Fibroblast of lung (primary cell): ENCODE data around the gene GALNT17. TPM values are rescaled to one million over a fixed set of nuclear protein-coding genes. Genes with fewer than 3 reads are reported as not detected.

Experiments used
- DNase-seq, 2 donors: peaks; one replicate each; pipeline versions ENCODE4 v3.0.0 to v3.0.0-alpha.2; 2010; ENCODE audit warnings: low read depth in 2 of 2
- H2AFZ ChIP-seq: 2 replicates; pipeline ENCODE4 v1.5.1; 2012; ENCODE audit warnings: low read length, control low read depth, inconsistent platforms
- H3K27ac ChIP-seq: 2 replicates; pipeline ENCODE4 v1.5.1; 2011; ENCODE audit warnings: low read length, control low read depth; ENCODE audit not compliant: insufficient read depth
- H3K27me3 ChIP-seq: 2 replicates; pipeline ENCODE4 v1.5.1; 2011; ENCODE audit warnings: mild to moderate bottlenecking, low read length; ENCODE audit not compliant: control insufficient read depth, insufficient read depth
- H3K36me3 ChIP-seq: 2 replicates; pipeline ENCODE4 v1.5.1; 2011; ENCODE audit warnings: low read length; ENCODE audit not compliant: control insufficient read depth, insufficient read depth
- H3K4me1 ChIP-seq: 2 replicates; pipeline ENCODE4 v1.5.1; 2011; ENCODE audit warnings: low read length; ENCODE audit not compliant: control insufficient read depth, insufficient read depth; ENCODE audit errors: extremely low read depth
- H3K4me2 ChIP-seq: 2 replicates; pipeline ENCODE4 v1.5.1; 2011; ENCODE audit warnings: low read length, control low read depth; ENCODE audit not compliant: insufficient read depth; ENCODE audit errors: extremely low read depth
- H3K4me3 ChIP-seq, 4 experiments: fragments of 200-600 bp in 1 of 4; sonication (generic) in 1 of 4; replicated peaks in 1 of 4; 2 replicates each; pipeline ENCODE4 v1.5.1; 2011 to 2016; ENCODE audit warnings: low read length in 4 of 4, low read depth in 3 of 4, mild to moderate bottlenecking in 3 of 4, control low read depth in 2 of 4, inconsistent platforms in 1 of 4, mixed read lengths in 1 of 4; ENCODE audit not compliant: insufficient read depth in 1 of 4; ENCODE audit errors: control extremely low read depth in 1 of 4
- H3K79me2 ChIP-seq: 2 replicates; pipeline ENCODE4 v1.5.1; 2012; ENCODE audit warnings: mild to moderate bottlenecking, low read length, inconsistent platforms; ENCODE audit not compliant: control insufficient read depth, insufficient read depth
- H3K9ac ChIP-seq: 2 replicates; pipeline ENCODE4 v1.5.1; 2011; ENCODE audit warnings: mild to moderate bottlenecking, low read length, control low read depth; ENCODE audit not compliant: insufficient read depth
- H3K9me3 ChIP-seq: 2 replicates; pipeline ENCODE4 v1.5.1; 2012; ENCODE audit warnings: low read depth, low read length; ENCODE audit not compliant: control insufficient read depth, insufficient read depth
- H4K20me1 ChIP-seq: 2 replicates; pipeline ENCODE4 v1.5.1; 2011; ENCODE audit warnings: low read length; ENCODE audit not compliant: control insufficient read depth, insufficient read depth; ENCODE audit errors: extremely low read depth
- CTCF ChIP-seq, 2 donors: IDR thresholded peaks in 1 of 2; conservative IDR thresholded peaks in 1 of 2; 1 replicate in 1 of 2; 2 replicates in 1 of 2; pipeline ENCODE4 v1.5.1; 2011 to 2012; ENCODE audit warnings: low read length in 2 of 2, control low read depth in 1 of 2, inconsistent platforms in 1 of 2, low read depth in 1 of 2, mild to moderate bottlenecking in 1 of 2
- EZH2 ChIP-seq: IDR thresholded peaks from 2 replicates; pipeline ENCODE4 v1.5.1; 2012; ENCODE audit warnings: low read length, control low read depth, mild to moderate bottlenecking; ENCODE audit errors: missing control alignments
- polyA plus RNA-seq, 2 donors: library from polyadenylated mRNA; depleted of rRNA in 1 of 2; stranded (reverse) in 1 of 2; unstranded in 1 of 2; fragments of >200 nt; gene quantifications; 2 replicates each; pipeline ENCODE4 v1.2.1, GENCODE V29; 2011 to 2012; ENCODE audit warnings: missing spikeins in 1 of 2
- total RNA-seq: library from RNA; depleted of rRNA; stranded (reverse); fragments of >200 nt; gene quantifications from 2 replicates; pipeline ENCODE4 v1.2.1, GENCODE V29; 2014

Gene GALNT17
- total and polyA plus RNA-seq, 2 donors (not counting 1 experiment from before 2014, with no cell fraction given): under 0.01 TPM; not detected in 1

- Histone ChIP-seq H3K79me2 (no peaks in the 10 kb centered on the region), H2AFZ (no peak overlapping the region), H3K36me3 (no peaks in the 10 kb centered on the region), H3K4me2 (no peak overlapping the region), H3K27me3 (no peaks in the 10 kb centered on the region), H3K4me1 (no peaks in the 10 kb centered on the region), H3K9ac (no peak overlapping the region), H4K20me1 (no peaks in the 10 kb centered on the region), H3K27ac (no peak overlapping the region), H3K4me3 (no peak overlapping the region), H3K9me3 (no peaks in the 10 kb centered on the region)
- no peak for DNase-seq
- TF ChIP-seq EZH2 (no peak), CTCF (conservative IDR thresholded peaks at IDR 0.05 in 1 of 2, IDR thresholded peaks at IDR 0.05 in 1 of 2; ENCODE audit: low read depth in 1 of 2, low read length in 2 of 2) (no peak)
These were observed 277.7 kb downstream of the GALNT17 start for GRCh38 chr7:71409550-71410157.

DNA sequence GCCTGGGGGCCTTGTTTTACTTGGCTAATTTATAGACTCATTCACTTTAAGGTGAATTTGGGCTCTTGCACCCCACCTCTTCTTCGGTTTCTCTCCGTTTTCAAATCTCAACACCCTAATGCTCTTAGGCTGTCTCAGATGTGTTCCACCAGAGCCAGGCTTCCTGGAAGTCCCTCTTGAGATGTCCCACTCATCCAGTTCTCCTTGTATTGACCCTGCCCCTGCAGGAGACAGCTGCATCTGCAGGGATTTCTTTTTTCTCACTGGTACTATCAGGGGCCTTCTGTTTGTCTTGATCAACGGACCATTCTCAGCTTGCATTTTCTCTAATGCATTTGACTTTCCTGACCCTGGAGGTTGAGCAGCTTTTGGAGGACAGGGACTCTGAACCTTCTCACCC, 279.5 kb downstream of the GALNT17 start:
- H3K36me3 ChIP-seq: no peaks in the 10 kb centered on the region
- H3K4me3 ChIP-seq: no peak overlapping the region
- no peak for DNase-seq
- no peaks in the 10 kb centered on the region for H3K27me3 ChIP-seq
- H4K20me1 ChIP-seq: no peaks in the 10 kb centered on the region
- H3K4me2 ChIP-seq: no peak overlapping the region
- no peak overlapping the region for H3K9ac ChIP-seq
- no peaks in the 10 kb centered on the region for H3K4me1 ChIP-seq
- no peaks in the 10 kb centered on the region for H3K79me2 ChIP-seq
- TF ChIP-seq EZH2: no peak
- TF ChIP-seq CTCF (conservative IDR thresholded peaks at IDR 0.05 in 1 of 2, IDR thresholded peaks at IDR 0.05 in 1 of 2; ENCODE audit: low read depth in 1 of 2, low read length in 2 of 2): no peak
- no peak overlapping the region for H2AFZ ChIP-seq
- no peaks in the 10 kb centered on the region for H3K9me3 ChIP-seq
- no peak overlapping the region for H3K27ac ChIP-seq

- H2AFZ ChIP-seq: no peak overlapping the region
- no peaks in the 10 kb centered on the region for H3K27me3 ChIP-seq
- H4K20me1 ChIP-seq: no peaks in the 10 kb centered on the region
- H3K4me3 ChIP-seq: no peak overlapping the region
- no peaks in the 10 kb centered on the region for H3K4me1 ChIP-seq
- TF ChIP-seq EZH2: no peak
- TF ChIP-seq CTCF (conservative IDR thresholded peaks at IDR 0.05 in 1 of 2, IDR thresholded peaks at IDR 0.05 in 1 of 2; ENCODE audit: low read depth in 1 of 2, low read length in 2 of 2): no peak
- no peak overlapping the region for H3K4me2 ChIP-seq
- H3K36me3 ChIP-seq: no peaks in the 10 kb centered on the region
- no peak overlapping the region for H3K27ac ChIP-seq
- H3K9ac ChIP-seq: no peak overlapping the region
- no peaks in the 10 kb centered on the region for H3K79me2 ChIP-seq
- no peaks in the 10 kb centered on the region for H3K9me3 ChIP-seq
- no peak for DNase-seq
These were observed 282.5 kb downstream of the GALNT17 start for GRCh38 chr7:71414490-71414889.
